CD4-positive, alpha-beta T cell treated with Interleukin-21 for 1 hour (primary cell): ENCODE measurements around the gene TPM1.

Experiments
- DNase-seq: peaks from one replicate; pipeline ENCODE4 v3.0.0-alpha.2; 2020

The TPM1 gene

DNA sequence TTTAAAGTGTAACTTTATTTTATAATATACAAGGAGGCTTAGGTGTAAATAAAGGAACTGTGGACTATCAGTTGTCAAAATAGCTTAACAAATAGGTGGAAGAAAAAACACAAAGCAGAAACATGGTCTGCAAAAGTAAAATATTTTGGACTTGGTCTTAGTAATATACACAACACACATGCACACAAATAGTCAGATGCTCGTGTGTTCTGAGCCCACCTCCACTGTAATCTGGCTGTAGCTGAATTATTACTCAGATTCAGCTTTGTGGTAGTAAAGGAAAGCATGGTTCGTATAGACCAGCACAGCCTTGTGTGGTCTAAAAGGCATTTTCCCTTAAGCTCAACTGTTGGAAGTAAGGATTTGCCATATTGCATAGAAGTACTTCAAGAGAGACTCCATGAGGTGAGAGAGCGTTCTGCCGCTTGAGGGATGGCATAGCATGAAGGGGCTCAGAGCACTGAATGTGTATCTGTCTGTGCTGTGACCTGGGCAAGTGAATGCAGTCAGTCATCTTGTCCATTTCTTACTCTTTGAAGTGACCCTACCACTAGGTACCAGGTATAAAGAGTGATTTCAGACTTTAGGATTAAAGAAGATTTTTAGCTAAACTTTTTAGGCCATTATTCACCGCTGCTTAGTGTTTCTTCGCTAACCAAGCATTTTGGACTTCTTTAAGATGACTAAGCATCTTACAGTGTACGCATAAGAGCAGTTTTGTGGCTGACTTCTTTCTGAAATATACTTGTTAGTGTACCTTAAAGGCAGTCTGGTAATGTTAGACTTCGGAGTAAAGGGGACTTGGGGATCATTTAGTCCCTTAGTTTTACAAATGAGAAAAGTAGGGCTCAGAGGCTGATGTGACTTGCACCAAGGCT lies 15.2 kb downstream of the TPM1 start:
- no peak for DNase-seq

GRCh38 chr15:63059075-63059474 lies 16.5 kb downstream of the TPM1 start:
- DNase-seq: no peak

DNA sequence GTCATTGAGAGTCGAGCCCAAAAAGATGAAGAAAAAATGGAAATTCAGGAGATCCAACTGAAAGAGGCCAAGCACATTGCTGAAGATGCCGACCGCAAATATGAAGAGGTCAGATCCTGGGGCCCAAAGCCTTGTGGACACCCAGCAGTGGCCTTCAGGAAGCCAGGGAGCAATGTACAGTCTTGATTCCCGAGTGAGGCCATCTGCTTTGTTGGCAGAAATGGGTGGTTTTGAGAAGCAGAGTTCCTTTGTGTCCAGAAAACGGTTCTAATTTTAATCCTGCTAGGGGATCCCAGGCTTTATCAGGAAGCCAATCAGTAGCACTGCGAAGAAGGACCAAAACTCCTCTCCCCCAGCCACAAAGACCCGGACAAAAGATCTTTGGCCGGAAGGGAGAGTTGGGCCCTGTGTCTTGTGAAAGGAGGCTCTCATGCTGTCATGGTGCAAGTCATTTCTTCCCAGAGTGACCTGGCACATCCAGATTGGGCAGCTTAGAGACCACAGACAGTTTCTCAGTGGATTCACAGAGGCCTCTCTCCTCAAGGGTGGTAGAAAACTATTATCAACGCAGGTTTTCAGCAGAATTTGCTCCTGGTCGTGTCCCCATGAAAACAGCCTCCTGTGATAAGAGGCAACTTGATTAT lies 17.1 kb downstream of the TPM1 start:
- no peak for DNase-seq

GRCh38 chr15:63060699-63061098 lies 18.2 kb downstream of the TPM1 start:
- no peak for DNase-seq

DNA sequence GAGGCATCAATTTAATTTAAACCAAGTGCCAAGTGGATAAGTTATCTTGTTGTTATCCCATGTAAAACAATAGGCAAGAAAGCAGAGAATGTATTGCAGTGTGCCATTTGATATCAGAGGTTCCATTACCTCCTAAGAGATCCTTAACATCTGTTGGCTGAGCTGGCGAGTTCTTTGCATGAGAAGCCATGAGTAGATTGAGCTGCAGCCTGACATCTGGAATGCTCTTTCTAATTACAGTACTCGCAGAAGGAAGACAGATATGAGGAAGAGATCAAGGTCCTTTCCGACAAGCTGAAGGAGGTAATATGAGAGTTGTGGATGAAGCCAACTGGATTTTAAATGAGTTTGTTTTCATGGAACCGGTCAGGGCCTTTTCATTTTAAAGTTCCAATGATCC lies 19.4 kb downstream of the TPM1 start:
- DNase-seq: no peak

DNA sequence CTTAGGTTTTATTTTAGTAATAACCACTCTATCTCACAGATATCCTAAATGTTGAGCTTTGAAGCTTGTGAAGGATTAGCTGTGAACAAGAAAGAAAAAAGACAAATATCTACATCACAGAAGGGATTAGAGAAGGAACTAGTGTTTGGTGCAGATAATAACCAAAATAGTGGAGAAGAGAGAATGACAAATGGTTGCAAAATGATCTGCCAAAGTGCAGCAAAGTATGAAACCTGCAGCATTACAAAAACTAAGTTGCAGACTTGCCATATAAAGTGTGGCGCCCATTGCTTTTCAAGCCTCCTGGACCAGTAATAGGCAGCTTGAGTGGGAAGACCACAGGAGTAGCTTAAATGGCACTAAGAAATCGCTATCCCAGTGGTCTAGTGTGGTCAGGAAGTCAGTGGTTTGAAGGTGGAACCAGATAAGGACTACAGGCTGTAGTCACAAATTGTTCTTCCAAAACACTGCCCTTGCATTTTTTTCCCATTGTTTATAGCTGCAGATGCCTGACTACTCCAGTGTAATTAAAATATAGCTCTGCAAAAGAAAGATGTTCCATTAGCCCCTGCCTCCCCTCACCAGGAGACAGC lies 20.7 kb downstream of the TPM1 start:
- no peak for DNase-seq

DNA sequence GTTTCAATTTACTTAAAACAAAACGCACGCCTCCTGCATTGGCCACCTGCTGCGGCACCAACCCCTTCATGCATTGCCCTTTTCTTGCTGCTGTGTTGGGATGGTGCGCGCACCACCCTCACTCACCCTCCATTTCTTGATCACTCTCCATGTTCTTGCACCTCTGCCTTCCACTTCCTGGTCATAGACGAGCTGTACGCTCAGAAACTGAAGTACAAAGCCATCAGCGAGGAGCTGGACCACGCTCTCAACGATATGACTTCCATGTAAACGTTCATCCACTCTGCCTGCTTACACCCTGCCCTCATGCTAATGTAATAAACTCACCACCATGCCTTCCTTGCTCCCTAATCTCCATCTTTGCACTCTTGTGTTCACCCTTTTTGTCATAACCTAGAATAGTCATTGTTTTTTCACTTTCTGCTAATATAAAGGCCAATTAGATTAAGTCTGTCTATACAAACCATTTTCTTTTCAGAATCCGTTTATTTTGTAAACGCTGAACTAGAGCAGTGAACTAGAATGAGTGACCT lies 21.4 kb downstream of the TPM1 start:
- no peak for DNase-seq

DNA sequence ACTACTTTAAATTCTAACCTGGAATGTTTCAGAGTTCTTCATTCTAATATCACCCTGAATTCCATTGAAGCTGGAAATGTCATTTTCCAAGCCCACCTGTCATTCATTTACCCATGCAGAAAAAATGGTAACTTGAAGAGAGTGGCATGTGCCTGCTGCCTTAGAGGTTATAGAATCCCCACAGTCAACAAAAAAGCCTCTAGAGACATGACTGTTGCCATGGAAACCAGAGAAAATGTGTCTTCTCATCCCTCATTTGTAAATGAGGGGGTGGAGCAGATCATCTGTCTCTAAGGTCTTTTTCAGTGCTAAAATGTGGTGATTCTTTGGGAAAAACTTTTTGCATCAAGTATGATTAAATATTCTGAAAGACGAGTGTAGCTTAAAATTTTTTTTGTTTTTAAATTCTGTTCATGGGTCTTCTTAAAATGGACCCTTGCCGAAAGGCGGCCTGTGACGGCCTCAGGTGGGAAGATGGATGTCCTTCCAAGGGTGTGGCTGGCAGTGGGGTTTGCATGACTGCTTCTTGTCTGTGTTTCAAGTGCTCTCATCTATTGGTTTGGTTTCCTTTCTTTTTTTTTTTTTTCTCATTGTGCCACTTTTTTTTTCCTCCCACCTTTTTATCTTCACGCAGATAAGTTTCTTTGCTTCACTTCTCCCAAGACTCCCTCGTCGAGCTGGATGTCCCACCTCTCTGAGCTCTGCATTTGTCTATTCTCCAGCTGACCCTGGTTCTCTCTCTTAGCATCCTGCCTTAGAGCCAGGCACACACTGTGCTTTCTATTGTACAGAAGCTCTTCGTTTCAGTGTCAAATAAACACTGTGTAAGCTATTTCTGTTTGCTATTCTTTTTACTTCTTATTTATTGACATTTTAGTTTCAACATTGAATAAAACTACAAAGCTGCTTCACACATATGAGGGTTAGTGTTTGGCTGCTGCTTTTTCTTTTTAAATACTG lies 23.0 kb downstream of the TPM1 start:
- no peak for DNase-seq

DNA sequence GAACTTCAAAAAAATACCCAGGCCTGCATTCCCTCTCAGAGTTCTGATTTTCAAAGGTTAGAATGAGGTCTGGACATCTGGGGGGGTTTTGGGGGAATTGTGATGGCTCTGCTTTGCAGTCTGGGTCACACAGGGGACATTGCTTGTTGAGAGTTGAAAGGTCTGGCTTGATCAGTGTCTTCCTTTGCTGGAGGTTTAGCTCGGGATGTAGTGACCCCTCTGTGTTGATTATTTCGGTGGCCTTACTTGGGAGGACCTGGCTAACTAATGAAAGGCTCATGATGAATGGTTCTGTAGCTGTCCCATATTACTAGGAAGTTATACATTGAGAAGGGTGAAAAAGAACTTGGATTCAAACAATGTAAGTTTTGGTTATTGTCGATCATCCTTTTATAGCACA lies 23.7 kb downstream of the TPM1 start:
- no peak for DNase-seq

DNA sequence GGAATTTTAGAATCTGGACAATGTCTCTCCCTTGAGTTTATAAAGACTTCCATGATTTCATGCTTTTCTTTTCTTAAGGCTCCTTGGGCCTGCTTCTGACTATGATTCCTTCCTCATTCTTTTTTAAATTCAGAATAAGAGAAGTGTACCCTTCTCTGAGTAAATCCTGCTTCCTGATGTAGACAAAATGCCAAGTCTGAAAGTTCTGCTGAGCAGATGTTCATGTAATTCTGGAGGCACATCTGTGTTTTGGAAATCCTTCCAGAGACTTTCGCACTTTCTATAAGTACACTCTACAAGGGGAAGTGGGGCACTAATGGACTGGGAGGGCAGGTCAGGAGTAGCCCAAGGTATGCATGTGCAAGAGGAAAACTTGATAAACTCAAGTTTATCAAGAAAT lies 24.8 kb downstream of the TPM1 start:
- no peak for DNase-seq

DNA sequence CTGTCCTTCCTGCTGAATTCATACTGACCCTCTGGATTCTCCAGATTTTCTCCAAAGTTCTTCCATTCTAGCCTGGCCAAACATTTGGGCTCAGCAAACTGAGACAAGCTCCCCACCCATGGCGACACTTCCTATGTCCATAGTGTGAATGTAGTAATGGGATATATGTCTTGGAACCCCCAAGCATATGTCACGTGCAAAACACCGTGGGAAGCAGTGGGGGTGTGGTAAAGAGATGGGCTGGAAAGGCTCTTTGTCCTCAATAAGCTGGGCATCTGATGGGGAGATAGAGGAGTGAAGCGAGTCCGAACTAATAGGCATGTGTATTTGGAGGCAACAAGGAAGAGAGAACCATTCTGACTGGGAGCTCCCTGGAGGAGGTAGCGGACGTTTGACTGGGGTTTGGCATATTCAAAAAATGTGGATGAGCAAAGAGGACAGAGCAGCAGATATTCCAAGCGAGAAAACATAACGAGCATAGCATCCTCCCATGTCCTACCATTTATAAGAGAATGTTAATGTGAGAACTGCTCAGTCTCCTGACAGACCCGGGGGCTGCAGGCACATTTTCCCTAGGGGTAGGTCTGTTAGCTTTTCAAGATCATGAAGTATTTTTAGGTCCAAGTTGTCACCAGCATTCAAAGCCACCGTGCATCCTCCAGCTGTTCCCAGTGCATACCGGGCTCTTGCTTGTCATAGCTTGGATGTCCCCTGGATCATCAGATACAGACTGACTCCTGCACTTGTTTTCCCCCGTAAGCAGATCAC lies 25.6 kb downstream of the TPM1 start:
- DNase-seq: no peak

- DNase-seq: no peak
Measured at GRCh38 chr15:63069616-63070090, 27.1 kb downstream of the TPM1 start.

- no peak for DNase-seq
Measured at GRCh38 chr15:63070681-63071129, 28.2 kb downstream of the TPM1 start.

DNA sequence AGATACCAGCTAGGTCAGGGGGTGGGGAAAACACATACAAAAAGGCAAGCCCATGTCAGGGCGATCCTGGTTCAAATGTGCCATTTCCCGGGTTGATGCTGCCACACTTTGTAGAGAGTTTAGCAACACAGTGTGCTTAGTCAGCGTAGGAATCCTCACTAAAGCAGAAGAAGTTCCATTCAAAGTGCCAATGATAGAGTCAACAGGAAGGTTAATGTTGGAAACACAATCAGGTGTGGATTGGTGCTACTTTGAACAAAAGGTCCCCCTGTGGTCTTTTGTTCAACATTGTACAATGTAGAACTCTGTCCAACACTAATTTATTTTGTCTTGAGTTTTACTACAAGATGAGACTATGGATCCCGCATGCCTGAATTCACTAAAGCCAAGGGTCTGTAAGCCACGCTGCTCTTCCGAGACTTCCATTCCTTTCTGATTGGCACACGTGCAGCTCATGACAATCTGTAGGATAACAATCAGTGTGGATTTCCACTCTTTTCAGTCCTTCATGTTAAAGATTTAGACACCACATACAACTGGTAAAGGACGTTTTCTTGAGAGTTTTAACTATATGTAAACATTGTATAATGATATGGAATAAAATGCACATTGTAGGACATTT lies 28.9 kb downstream of the TPM1 start:
- DNase-seq: no peak

DNA sequence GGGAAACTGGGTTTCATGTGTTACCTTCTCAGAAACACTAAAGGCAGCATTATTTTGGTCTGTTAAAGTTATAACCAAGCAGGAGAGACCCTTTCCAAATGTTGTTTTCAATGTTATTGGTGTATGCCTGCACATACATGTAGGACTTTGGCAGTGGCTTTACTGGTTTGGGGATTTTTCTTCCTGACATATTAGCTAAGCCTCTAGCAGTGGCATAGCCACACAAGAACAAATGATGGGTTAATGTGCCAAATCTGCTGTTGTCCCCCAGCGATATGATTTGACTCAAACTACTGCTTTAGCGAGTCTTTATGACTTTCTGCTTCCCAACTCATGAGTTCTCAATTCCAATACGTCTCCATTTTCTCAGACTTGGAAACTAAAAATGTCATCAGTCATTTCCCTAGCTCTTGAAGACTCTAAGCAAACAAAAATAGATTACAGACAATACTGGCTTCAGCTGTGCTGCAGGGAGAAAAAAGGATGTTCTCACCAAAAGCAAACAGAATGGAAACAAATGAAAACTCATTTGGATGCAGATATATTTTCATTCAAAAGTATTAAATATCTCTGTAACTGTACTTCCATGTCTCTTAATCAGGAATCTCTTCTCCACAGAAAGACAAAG lies 29.6 kb downstream of the TPM1 start:
- no peak for DNase-seq

GRCh38 chr15:63072809-63073277 lies 30.3 kb downstream of the TPM1 start:
- DNase-seq: no peak

DNA sequence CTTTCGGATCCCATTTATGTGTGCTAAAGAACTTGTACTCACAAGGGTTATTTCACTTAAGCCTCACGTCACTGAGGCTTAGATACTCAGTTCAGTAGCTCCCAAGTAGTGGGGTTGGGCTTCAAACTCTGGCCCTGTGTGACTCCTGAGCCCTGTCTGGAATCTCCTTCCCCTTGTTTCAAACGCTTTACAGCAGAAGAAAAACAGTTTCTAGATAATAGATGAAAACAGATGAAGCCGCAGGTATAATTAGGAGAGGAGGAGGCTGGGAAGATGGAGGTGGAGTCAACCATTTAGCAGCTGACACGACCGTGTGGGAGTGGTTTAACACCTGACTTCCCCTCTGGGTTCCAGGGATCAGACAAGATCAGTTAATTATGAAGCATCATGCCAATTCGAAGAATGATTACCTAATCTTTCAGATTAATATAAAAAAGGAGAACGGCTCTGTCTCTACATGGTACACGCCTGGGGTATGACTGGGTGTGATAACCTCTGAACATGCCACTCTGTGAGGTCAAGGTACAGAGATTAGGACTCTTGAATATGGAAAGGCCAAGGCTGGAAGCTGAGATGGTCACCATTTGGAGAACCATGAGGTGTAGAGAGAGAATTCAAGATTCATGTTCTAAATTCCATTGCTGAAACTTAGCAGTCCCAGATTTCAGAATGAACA lies 31.1 kb downstream of the TPM1 start:
- DNase-seq: no peak

GRCh38 chr15:63075015-63075983 lies 32.8 kb downstream of the TPM1 start:
- no peak for DNase-seq
